HG03045 (cell line): ENCODE data around the gene HCAR1.
"Not testable (repeated sequence)": the region's sequence is repeated elsewhere in the genome, so short reads cannot be mapped to it uniquely, and the experiment has no call there.

ENCODE experiments used
- ATAC-seq: cut with Tn5 transposase; IDR thresholded peaks from one replicate; pipeline ENCODE4 v1.9.1; 2021; ENCODE audit warnings: mild to moderate bottlenecking, moderate library complexity; ENCODE audit not compliant: unreplicated experiment

Gene HCAR1

GRCh38 chr12:122722387-122722786 is 8.3 kb downstream of the HCAR1 start:
- no peak for ATAC-seq

GRCh38 chr12:122721057-122721545 is 9.5 kb downstream of the HCAR1 start:
- no peak for ATAC-seq

GRCh38 chr12:122716658-122717057 is 14.0 kb downstream of the HCAR1 start, which contains the start of gene HCAR3:
TSS of gene HCAR3 (minus strand) at chr12:122716811. CDS start at chr12:122716737, 74 bp downstream.
- ATAC-seq, result not testable (repeated sequence)

- not testable (repeated sequence) for ATAC-seq
Measured at GRCh38 chr12:122715211-122715610, 15.4 kb downstream of the HCAR1 start.

- ATAC-seq, result not testable (repeated sequence)
Measured at GRCh38 chr12:122713491-122714188, 17.0 kb downstream of the HCAR1 start.

GRCh38 chr12:122711266-122711665 is 19.4 kb downstream of the HCAR1 start:
- not testable (repeated sequence) for ATAC-seq

GRCh38 chr12:122710341-122710740 is 20.3 kb downstream of the HCAR1 start:
- ATAC-seq, result not testable (repeated sequence)

- ATAC-seq, result not testable (repeated sequence)
Measured at GRCh38 chr12:122709287-122709686, 21.4 kb downstream of the HCAR1 start.

GRCh38 chr12:122703841-122704240 is 26.8 kb downstream of the HCAR1 start:
- not testable (repeated sequence) for ATAC-seq

- ATAC-seq, result not testable (repeated sequence)
Measured at GRCh38 chr12:122702890-122703611, 27.6 kb downstream of the HCAR1 start, which contains the start of gene HCAR2. TSS of gene HCAR2 (minus strand) at chr12:122703357. CDS start at chr12:122703283, 74 bp downstream.

- not testable (repeated sequence) for ATAC-seq
Measured at GRCh38 chr12:122701481-122701880, 29.2 kb downstream of the HCAR1 start.

- not testable (repeated sequence) for ATAC-seq
Measured at GRCh38 chr12:122700038-122700710, 30.5 kb downstream of the HCAR1 start.

GRCh38 chr12:122696922-122697321 is 33.7 kb downstream of the HCAR1 start:
- ATAC-seq, result not testable (repeated sequence)

GRCh38 chr12:122691566-122691965 is 39.1 kb downstream of the HCAR1 start:
- no peak for ATAC-seq

GRCh38 chr12:122688291-122688690 is 42.4 kb downstream of the HCAR1 start:
- no peak for ATAC-seq

GRCh38 chr12:122687086-122687485 is 43.6 kb downstream of the HCAR1 start:
- no peak for ATAC-seq

- no peak for ATAC-seq
Measured at GRCh38 chr12:122686538-122686937, 44.1 kb downstream of the HCAR1 start.

- no peak for ATAC-seq
Measured at GRCh38 chr12:122684297-122684813, 46.3 kb downstream of the HCAR1 start.

- no peak for ATAC-seq
Measured at GRCh38 chr12:122681814-122682213, 48.8 kb downstream of the HCAR1 start.

- not testable (repeated sequence) for ATAC-seq
Measured at GRCh38 chr12:122680989-122681388, 49.7 kb downstream of the HCAR1 start.

GRCh38 chr12:122676781-122677180 is 53.9 kb downstream of the HCAR1 start:
- ATAC-seq, result not testable (repeated sequence)
